ENCODE data around the gene PUM1. TPM values are rescaled to one million over a fixed set of nuclear protein-coding genes. Genes with fewer than 3 reads are reported as not detected.

PUM1 gene
- total RNA-seq, 4 donors from 2014 or later = 61.6 to 109 (median 76.9) TPM

DNA sequence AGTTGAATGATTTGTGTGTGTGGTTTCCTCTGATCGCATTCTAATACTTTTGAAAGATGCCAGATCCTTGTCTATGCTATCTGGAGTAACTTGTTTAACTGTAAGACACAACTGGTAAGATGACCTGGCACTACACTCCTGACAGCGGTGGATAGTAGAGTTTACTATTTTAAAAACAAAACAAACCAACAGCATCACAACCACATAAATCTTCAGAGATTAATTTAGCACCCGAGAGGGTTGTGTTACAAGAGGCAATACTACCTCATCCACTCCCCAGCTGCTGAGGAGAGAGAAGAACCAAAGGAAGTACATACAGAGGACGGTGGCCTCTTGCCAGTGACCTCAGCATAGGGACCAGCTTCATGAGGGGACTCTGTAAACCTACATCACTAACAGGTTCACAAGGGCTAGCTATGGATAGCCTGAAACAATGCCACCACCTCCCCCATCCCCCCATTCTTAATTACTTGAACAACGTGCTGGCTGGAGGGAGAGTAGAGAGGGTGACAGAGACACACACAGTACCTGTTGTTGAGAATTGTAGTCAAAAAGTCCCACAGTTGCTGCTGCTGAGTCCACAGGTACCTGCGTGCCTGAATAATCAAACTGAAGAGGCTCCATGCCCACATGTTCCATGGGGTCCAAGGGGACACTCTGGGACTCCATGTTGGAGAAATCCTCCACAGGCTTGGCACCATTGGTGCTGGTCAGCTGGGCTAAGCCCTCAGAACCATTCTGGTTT lies 73.5 kb downstream of the PUM1 start:
- no peaks in the 10 kb centered on the region for H3K27me3 ChIP-seq
- H3K27ac ChIP-seq = no peak overlapping the region
- DNase-seq = no peak
- H3K4me3 ChIP-seq = no peak overlapping the region
- no peaks in the 10 kb centered on the region for H3K9me3 ChIP-seq
- TF ChIP-seq, protein P1, sequence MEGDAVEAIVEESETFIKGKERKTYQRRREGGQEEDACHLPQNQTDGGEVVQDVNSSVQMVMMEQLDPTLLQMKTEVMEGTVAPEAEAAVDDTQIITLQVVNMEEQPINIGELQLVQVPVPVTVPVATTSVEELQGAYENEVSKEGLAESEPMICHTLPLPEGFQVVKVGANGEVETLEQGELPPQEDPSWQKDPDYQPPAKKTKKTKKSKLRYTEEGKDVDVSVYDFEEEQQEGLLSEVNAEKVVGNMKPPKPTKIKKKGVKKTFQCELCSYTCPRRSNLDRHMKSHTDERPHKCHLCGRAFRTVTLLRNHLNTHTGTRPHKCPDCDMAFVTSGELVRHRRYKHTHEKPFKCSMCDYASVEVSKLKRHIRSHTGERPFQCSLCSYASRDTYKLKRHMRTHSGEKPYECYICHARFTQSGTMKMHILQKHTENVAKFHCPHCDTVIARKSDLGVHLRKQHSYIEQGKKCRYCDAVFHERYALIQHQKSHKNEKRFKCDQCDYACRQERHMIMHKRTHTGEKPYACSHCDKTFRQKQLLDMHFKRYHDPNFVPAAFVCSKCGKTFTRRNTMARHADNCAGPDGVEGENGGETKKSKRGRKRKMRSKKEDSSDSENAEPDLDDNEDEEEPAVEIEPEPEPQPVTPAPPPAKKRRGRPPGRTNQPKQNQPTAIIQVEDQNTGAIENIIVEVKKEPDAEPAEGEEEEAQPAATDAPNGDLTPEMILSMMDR (IDR thresholded peaks at IDR 0.05) = no peak
- TF ChIP-seq POLR2A (IDR thresholded peaks at IDR 0.05) = no peak
- peaks cover 0 to 9% (median 0%) of the 10 kb centered on the region in 4 donors for H3K4me1 ChIP-seq
- peaks cover 0 to 29% (median 0%) of the 10 kb centered on the region in 3 donors for H3K36me3 ChIP-seq

DNA sequence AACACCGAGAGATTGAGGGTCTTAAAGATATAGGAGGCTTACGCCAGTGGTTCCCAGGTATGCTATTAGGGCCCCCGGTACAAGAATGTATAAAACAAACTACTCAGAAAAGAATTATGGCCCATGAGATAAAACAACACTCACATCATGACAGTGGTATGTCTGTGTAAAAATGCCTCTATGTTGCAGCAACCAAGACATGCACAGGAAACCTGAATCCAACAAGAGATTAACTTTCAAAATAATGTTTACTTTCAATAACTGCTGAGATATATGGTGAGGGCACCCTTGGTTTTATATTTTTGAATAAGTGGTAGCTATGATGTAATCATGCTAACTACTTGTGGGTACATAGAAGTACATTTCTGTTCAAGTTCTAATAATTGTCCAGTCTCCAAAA lies 74.9 kb downstream of the PUM1 start:
- Histone ChIP-seq H3K9me3 (no peaks in the 10 kb centered on the region), H3K27me3 (no peaks in the 10 kb centered on the region), H3K4me1 (peaks cover 0 to 9% (median 0%) of the 10 kb centered on the region in 4 donors), H3K4me3 (no peak overlapping the region), H3K36me3 (peaks cover 0 to 29% (median 0%) of the 10 kb centered on the region in 3 donors), H3K27ac (no peak overlapping the region)
- TF ChIP-seq POLR2A (IDR thresholded peaks at IDR 0.05) = no peak
- TF ChIP-seq, protein P1 (IDR thresholded peaks at IDR 0.05) = no peak
- DNase-seq = no peak

DNA sequence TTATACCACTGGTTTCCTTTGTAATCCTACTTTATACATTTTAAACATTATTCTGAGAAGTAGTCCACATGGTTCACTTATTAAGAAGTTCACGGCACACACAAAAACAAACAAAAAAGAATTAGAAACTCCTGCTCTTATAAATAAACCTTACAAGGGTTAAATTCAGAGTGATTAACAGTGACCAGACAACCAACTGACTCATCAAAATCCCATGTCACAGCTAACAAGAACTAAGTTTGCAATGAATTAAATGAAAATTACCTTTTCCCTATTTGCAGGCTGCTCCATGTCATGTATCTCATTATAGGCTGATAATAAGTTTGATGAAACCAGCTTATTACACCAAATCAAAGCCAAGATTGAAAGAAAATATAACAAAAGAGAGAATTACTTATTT lies 77.5 kb downstream of the PUM1 start:
- Histone ChIP-seq H3K36me3 (peaks cover 0 to 29% (median 0%) of the 10 kb centered on the region in 3 donors), H3K27ac (no peak overlapping the region), H3K4me1 (peaks cover 0 to 23% (median 0%) of the 10 kb centered on the region in 4 donors), H3K4me3 (no peak overlapping the region), H3K9me3 (no peaks in the 10 kb centered on the region), H3K27me3 (no peaks in the 10 kb centered on the region)
- no peak for TF ChIP-seq POLR2A (IDR thresholded peaks at IDR 0.05)
- TF ChIP-seq, protein P1 (IDR thresholded peaks at IDR 0.05) = no peak
- no peak for DNase-seq

DNA sequence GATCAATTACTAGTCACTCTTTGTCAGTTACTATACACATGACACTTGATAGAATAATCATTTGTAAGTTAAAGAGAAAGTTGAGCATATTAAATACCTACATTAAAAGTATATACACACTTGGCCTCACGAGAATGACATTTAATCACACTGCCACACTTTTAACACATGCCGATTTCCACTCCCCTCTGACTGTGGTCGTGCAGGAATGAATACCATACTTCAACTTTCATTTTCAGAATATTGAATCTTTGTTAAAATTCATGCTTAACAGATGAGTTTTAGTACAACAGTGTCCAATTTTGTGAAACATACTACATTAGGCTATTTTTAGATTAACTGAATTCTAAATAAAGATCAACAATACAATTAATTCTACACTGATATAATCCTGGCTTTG lies 78.8 kb downstream of the PUM1 start:
- H3K36me3 ChIP-seq = peaks cover 0 to 21% (median 0%) of the 10 kb centered on the region in 3 donors
- H3K4me1 ChIP-seq = peaks cover 0 to 34% (median 0%) of the 10 kb centered on the region in 4 donors
- DNase-seq = no peak
- H3K9me3 ChIP-seq = no peaks in the 10 kb centered on the region
- H3K4me3 ChIP-seq = no peak overlapping the region
- H3K27me3 ChIP-seq = no peaks in the 10 kb centered on the region
- H3K27ac ChIP-seq = no peak overlapping the region
- TF ChIP-seq, protein P1 (IDR thresholded peaks at IDR 0.05) = no peak

DNA sequence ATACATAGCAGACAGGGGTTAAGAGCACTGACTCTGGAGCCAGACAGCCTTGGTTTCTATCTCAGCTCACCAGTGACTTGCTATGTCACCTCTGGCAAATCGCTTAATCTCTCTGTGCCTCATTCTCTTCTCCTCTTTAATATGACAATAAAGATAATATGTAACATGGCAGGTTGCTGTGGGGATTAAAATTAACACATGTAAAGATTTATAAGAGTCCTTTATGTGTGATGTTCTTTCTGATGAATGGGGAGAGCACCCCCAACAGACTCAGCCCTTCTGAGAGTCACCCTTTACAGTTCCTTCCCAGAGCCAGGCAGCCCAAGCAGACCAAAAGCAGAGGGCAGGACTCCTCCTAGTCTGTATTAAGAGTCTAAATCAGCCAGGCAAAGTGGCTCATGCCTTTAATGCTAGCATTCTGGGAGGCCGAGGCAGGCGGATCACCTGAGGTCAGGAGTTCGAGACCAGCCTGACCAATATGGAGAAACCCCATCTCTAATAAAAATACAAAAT lies 80.5 kb downstream of the PUM1 start:
- no peaks in the 10 kb centered on the region for H3K9me3 ChIP-seq
- peaks cover 0 to 42% (median 0%) of the 10 kb centered on the region in 4 donors for H3K4me1 ChIP-seq
- H3K4me3 ChIP-seq = no peak overlapping the region
- peaks cover 0 to 19% (median 0%) of the 10 kb centered on the region in 3 donors for H3K36me3 ChIP-seq
- no peak for DNase-seq
- no peaks in the 10 kb centered on the region for H3K27me3 ChIP-seq
- TF ChIP-seq, protein P1 (IDR thresholded peaks at IDR 0.05) = no peak
- no peak for TF ChIP-seq POLR2A (IDR thresholded peaks at IDR 0.05)
- H3K27ac ChIP-seq = no peak overlapping the region
